HFFc6 (cell line): Measurements from ENCODE around the gene SOS1. TPM values are rescaled to one million over a fixed set of nuclear protein-coding genes. Genes with fewer than 3 reads are reported as not detected.

Experiments used
- DNase-seq: peaks from one replicate; pipeline ENCODE4 v3.0.0-alpha.2; 2018
- H3K27ac Mint-ChIP-seq: 2 replicates; pipeline ENCODE4 v1.8.0; 2020; ENCODE audit warnings: mild to moderate bottlenecking, mixed read lengths
- H3K27me3 Mint-ChIP-seq: 2 replicates; pipeline ENCODE4 v1.8.0; 2021; ENCODE audit warnings: mild to moderate bottlenecking, moderate library complexity, mixed read lengths; ENCODE audit not compliant: insufficient read depth
- H3K36me3 Mint-ChIP-seq: 2 replicates; pipeline ENCODE4 v1.8.0; 2021; ENCODE audit warnings: low read depth, mixed read lengths
- H3K4me1 Mint-ChIP-seq: 2 replicates; pipeline ENCODE4 v1.8.0; 2020; ENCODE audit warnings: low read depth, mixed read lengths
- H3K4me3 Mint-ChIP-seq: 2 replicates; pipeline ENCODE4 v1.8.0; 2020; ENCODE audit warnings: mild to moderate bottlenecking, moderate library complexity, mixed read lengths
- H3K9me3 Mint-ChIP-seq: 2 replicates; pipeline ENCODE4 v1.8.0; 2020; ENCODE audit warnings: mild to moderate bottlenecking, mixed read lengths
- CTCF ChIP-seq: fragments of 200-600 bp; sonication (generic); IDR thresholded peaks from 2 replicates; pipeline ENCODE4 v1.5.0; 2021; ENCODE audit warnings: antibody characterized with exemption, mild to moderate bottlenecking
- total RNA-seq, 6 experiments: library from RNA; stranded (reverse); fragmentation: NEBNext Ultra II Directional; extraction: Animal tissue kit (Norgen Biotek cat#: 25700); gene quantifications; 2 replicates in 1 of 6; 3 replicates in 5 of 6; pipeline ENCODE4 v1.2.3, GENCODE V29; 2021

The SOS1 gene
- total RNA-seq, 6 experiments from 2014 or later = 20.9 to 31.4 (median 24.6) TPM

- Mint-ChIP-seq H3K4me1 (no peaks in the 10 kb centered on the region), H3K9me3 (no peaks in the 10 kb centered on the region), H3K27me3 (peaks cover 10% of the 10 kb centered on the region), H3K27ac (no peak overlapping the region), H3K4me3 (peak overlapping the region; percentile 56; the same call in 1 of the 2 replicates), H3K36me3 (no peaks in the 10 kb centered on the region)
- DNase-seq = no peak
- TF ChIP-seq CTCF = no peak
These were observed 160.1 kb downstream of the SOS1 start for GRCh38 chr2:38960609-38961320.

GRCh38 chr2:38959938-38960608, 160.8 kb downstream of the SOS1 start:
- Mint-ChIP-seq H3K36me3 (no peaks in the 10 kb centered on the region), H3K4me1 (no peaks in the 10 kb centered on the region), H3K9me3 (no peaks in the 10 kb centered on the region), H3K4me3 (peak overlapping the region; percentile 56; the same call in 1 of the 2 replicates), H3K27ac (no peak overlapping the region), H3K27me3 (peaks cover 12% of the 10 kb centered on the region)
- TF ChIP-seq CTCF = no peak
- DNase-seq = peak; percentile 50

GRCh38 chr2:38959466-38959865, 161.4 kb downstream of the SOS1 start:
- H3K4me1 Mint-ChIP-seq = no peaks in the 10 kb centered on the region
- no peak for DNase-seq
- no peak overlapping the region for H3K27ac Mint-ChIP-seq
- no peak for TF ChIP-seq CTCF
- peak overlapping the region; percentile 49; the same call in 1 of the 2 replicates for H3K4me3 Mint-ChIP-seq
- no peaks in the 10 kb centered on the region for H3K9me3 Mint-ChIP-seq
- no peaks in the 10 kb centered on the region for H3K36me3 Mint-ChIP-seq
- peaks cover 12% of the 10 kb centered on the region for H3K27me3 Mint-ChIP-seq

- Mint-ChIP-seq H3K27me3 (peaks cover 16% of the 10 kb centered on the region), H3K4me1 (no peaks in the 10 kb centered on the region), H3K9me3 (no peaks in the 10 kb centered on the region), H3K27ac (no peak overlapping the region), H3K36me3 (no peaks in the 10 kb centered on the region), H3K4me3 (no peak overlapping the region)
- DNase-seq = no peak
- no peak for TF ChIP-seq CTCF
These were observed 162.9 kb downstream of the SOS1 start for GRCh38 chr2:38957972-38958371.

- Mint-ChIP-seq H3K4me3 (no peak overlapping the region), H3K27me3 (peaks cover 10% of the 10 kb centered on the region), H3K27ac (no peak overlapping the region), H3K36me3 (no peaks in the 10 kb centered on the region), H3K4me1 (peaks cover 15% of the 10 kb centered on the region), H3K9me3 (no peaks in the 10 kb centered on the region)
- DNase-seq = no peak
- TF ChIP-seq CTCF = no peak
These were observed 169.1 kb downstream of the SOS1 start for GRCh38 chr2:38951766-38952165.
